CD4-positive, alpha-beta memory T cell (primary cell): Measurements from ENCODE around the gene PNPO. TPM values are rescaled to one million over a fixed set of nuclear protein-coding genes. Genes with fewer than 3 reads are reported as not detected.
A peak's percentile ranks its signal among the peaks of the same experiment; 100 is the strongest.

Source experiments
- CTCF ChIA-PET: fragments of 350-600 bp; sonication (Branson Sonifier 250); formaldehyde crosslinking; loops from one replicate; lab custom pipeline; 2021; ENCODE audit warnings: inconsistent platforms; ENCODE audit not compliant: partially characterized antibody; lab: Charles Lee
- POLR2A ChIA-PET: fragments of 350-600 bp; sonication (Branson Sonifier 250); formaldehyde crosslinking; loops from one replicate; lab custom pipeline; 2021; ENCODE audit not compliant: partially characterized antibody; lab: Charles Lee
- DNase-seq, 5 donors: peaks; one replicate each; pipeline versions ENCODE4 v3.0.0 to v3.0.0-alpha.2; 2020 to 2022; ENCODE audit warnings: mixed read lengths in 1 of 5
- H3K27ac ChIP-seq: one replicate; pipeline ENCODE4 v1.7.0; 2013; ENCODE audit warnings: low read depth, low read length
- H3K27me3 ChIP-seq: 2 replicates; pipeline ENCODE4 v1.7.0; 2013; ENCODE audit warnings: mild to moderate bottlenecking, low read length, moderate library complexity; ENCODE audit not compliant: insufficient read depth
- H3K36me3 ChIP-seq: 2 replicates; pipeline ENCODE4 v1.7.0; 2013; ENCODE audit warnings: mild to moderate bottlenecking, low read length, moderate library complexity; ENCODE audit not compliant: insufficient read depth
- H3K4me1 ChIP-seq: 2 replicates; pipeline ENCODE4 v1.7.0; 2013; ENCODE audit warnings: mild to moderate bottlenecking, low read length, moderate library complexity; ENCODE audit not compliant: insufficient read depth
- H3K4me3 ChIP-seq, 2 donors: one replicate each; pipeline ENCODE4 v1.7.0; 2013; ENCODE audit warnings: low read length in 2 of 2, mild to moderate bottlenecking in 1 of 2
- H3K9me3 ChIP-seq, 2 donors: one replicate each; pipeline ENCODE4 v1.7.0; 2013; ENCODE audit warnings: low read length in 2 of 2, control low read depth in 1 of 2; ENCODE audit not compliant: control insufficient read depth in 1 of 2
- H3K27ac Mint-ChIP-seq, 7 donors: one replicate each; pipeline ENCODE4 v1.8.0; 2020 to 2021; ENCODE audit warnings: mixed read lengths in 7 of 7, mild to moderate bottlenecking in 6 of 7, inconsistent platforms in 3 of 7, moderate library complexity in 3 of 7
- H3K27me3 Mint-ChIP-seq, 2 donors: one replicate each; pipeline ENCODE4 v1.8.0; 2020 to 2021; ENCODE audit warnings: mixed read lengths in 2 of 2
- H3K36me3 Mint-ChIP-seq, 2 donors: one replicate each; pipeline ENCODE4 v1.8.0; 2020 to 2021; ENCODE audit warnings: mixed read lengths in 2 of 2, inconsistent platforms in 1 of 2, mild to moderate bottlenecking in 1 of 2
- H3K4me1 Mint-ChIP-seq, 4 donors: one replicate each; pipeline ENCODE4 v1.8.0; 2020 to 2021; ENCODE audit warnings: mixed read lengths in 4 of 4, mild to moderate bottlenecking in 1 of 4
- H3K4me3 Mint-ChIP-seq, 8 donors: one replicate each; pipeline ENCODE4 v1.8.0; 2020 to 2021; ENCODE audit warnings: mixed read lengths in 8 of 8, mild to moderate bottlenecking in 7 of 8, moderate library complexity in 6 of 8, inconsistent platforms in 3 of 8
- H3K9me3 Mint-ChIP-seq, 8 donors: one replicate each; pipeline ENCODE4 v1.8.0; 2020 to 2021; ENCODE audit warnings: mixed read lengths in 8 of 8, mild to moderate bottlenecking in 5 of 8, inconsistent platforms in 3 of 8, moderate library complexity in 1 of 8
- intact Hi-C: fragments of 100-400 bp; cut with micrococcal nuclease; formaldehyde crosslinking; loops from one replicate; pipeline ENCODE4 v1.15.1; 2023
- polyA plus RNA-seq, 2 donors: library from polyadenylated mRNA; unstranded; fragments of 300-500 nt; fragmentation: Illumina TruSeq; gene quantifications; one replicate each; pipeline ENCODE4 v1.2.3, GENCODE V29; 2021
- total RNA-seq, 2 experiments: library from RNA; stranded (reverse); gene quantifications; one replicate each; pipeline ENCODE4 v1.2.3, GENCODE V29; 2021

Gene PNPO
- total and polyA plus RNA-seq, 4 experiments from 2014 or later: 12.1 to 23.4 (median 16.0) TPM

- Histone ChIP-seq H3K9me3 (no peaks in the 10 kb centered on the region), H3K27me3 (no peaks in the 10 kb centered on the region), H3K36me3 (peaks cover 5% of the 10 kb centered on the region), H3K27ac (no peak overlapping the region), H3K4me1 (no peaks in the 10 kb centered on the region), H3K4me3 (no peak overlapping the region)
- peaks cover 29 to 33% of the 10 kb centered on the region in 2 donors for H3K36me3 Mint-ChIP-seq
- intact Hi-C loops: no loop called here
- ChIA-PET CTCF (interaction anchor here (1.1 to 2.6 kb wide), 2 partner anchors 41 to 67 kb away, joined by 3 to 6 read pairs; partner anchors contain the start of gene SCRN2), POLR2A (interaction anchor here (2.1 kb wide), 1 partner anchor 13 kb away, joined by 9 read pairs; the partner anchor contains the start of gene SP2)
- H3K4me1 Mint-ChIP-seq: peaks cover 31 to 38% (median 36%) of the 10 kb centered on the region in 4 donors
- peak overlapping the region in 2 of 7 donors; percentile 15 to 47 for H3K27ac Mint-ChIP-seq
- no peaks in the 10 kb centered on the region for H3K27me3 Mint-ChIP-seq
- no peak overlapping the region for H3K4me3 Mint-ChIP-seq
- H3K9me3 Mint-ChIP-seq: no peaks in the 10 kb centered on the region
- no peak for DNase-seq
Observed at GRCh38 chr17:47907932-47908562, 33.3 kb upstream of the PNPO start.

- Mint-ChIP-seq H3K4me3 (no peak overlapping the region), H3K27me3 (no peaks in the 10 kb centered on the region), H3K36me3 (peaks cover 29 to 45% of the 10 kb centered on the region in 2 donors), H3K9me3 (no peaks in the 10 kb centered on the region), H3K27ac (peak overlapping the region in 4 of 7 donors; percentile 3 to 74 (median 51)), H3K4me1 (peaks cover 15 to 27% (median 20%) of the 10 kb centered on the region in 4 donors)
- Histone ChIP-seq H3K27me3 (no peaks in the 10 kb centered on the region), H3K36me3 (peaks cover 20% of the 10 kb centered on the region), H3K4me1 (peaks cover 7% of the 10 kb centered on the region), H3K9me3 (no peaks in the 10 kb centered on the region), H3K27ac (no peak overlapping the region), H3K4me3 (no peak overlapping the region)
- no peak for DNase-seq
- intact Hi-C loops: no loop called here
- ChIA-PET POLR2A (no interaction called here), CTCF (no interaction called here)
Observed at GRCh38 chr17:47913050-47913449, 28.3 kb upstream of the PNPO start.

- Mint-ChIP-seq H3K9me3 (no peaks in the 10 kb centered on the region), H3K4me1 (peaks cover 14 to 34% (median 17%) of the 10 kb centered on the region in 4 donors), H3K36me3 (peaks cover 24 to 39% of the 10 kb centered on the region in 2 donors), H3K4me3 (no peak overlapping the region), H3K27ac (peak overlapping the region; percentile 4 to 85 (median 62)), H3K27me3 (no peaks in the 10 kb centered on the region)
- Histone ChIP-seq H3K36me3 (peaks cover 20% of the 10 kb centered on the region), H3K9me3 (no peaks in the 10 kb centered on the region), H3K27me3 (no peaks in the 10 kb centered on the region), H3K27ac (no peak overlapping the region), H3K4me1 (peaks cover 12% of the 10 kb centered on the region), H3K4me3 (no peak overlapping the region)
- CTCF ChIA-PET: interaction anchor here (0.6 to 1.2 kb wide), 2 partner anchors 24 to 72 kb away, joined by 3 read pairs; no protein-coding TSS in a partner anchor
- POLR2A ChIA-PET: interaction anchor here (0.9 kb wide), 1 partner anchor 9 kb away, joined by 3 read pairs; no protein-coding TSS in a partner anchor
- intact Hi-C loops: no loop called here
- DNase-seq: no peak
Observed at GRCh38 chr17:47914306-47914948, 26.9 kb upstream of the PNPO start.

GRCh38 chr17:47915776-47916398 lies 25.5 kb upstream of the PNPO start:
- intact Hi-C loops: no loop called here
- no peak for DNase-seq
- Mint-ChIP-seq H3K27ac (peak overlapping the region in 5 of 7 donors; percentile 22 to 75 (median 23)), H3K27me3 (no peaks in the 10 kb centered on the region), H3K36me3 (peaks cover 29 to 38% of the 10 kb centered on the region in 2 donors), H3K4me3 (no peak overlapping the region), H3K4me1 (peaks cover 14 to 30% (median 17%) of the 10 kb centered on the region in 4 donors), H3K9me3 (no peaks in the 10 kb centered on the region)
- Histone ChIP-seq H3K4me1 (peaks cover 12% of the 10 kb centered on the region), H3K4me3 (no peak overlapping the region), H3K36me3 (peaks cover 20% of the 10 kb centered on the region), H3K27me3 (no peaks in the 10 kb centered on the region), H3K27ac (no peak overlapping the region), H3K9me3 (no peaks in the 10 kb centered on the region)
- CTCF ChIA-PET: no interaction called here
- POLR2A ChIA-PET: no interaction called here

GRCh38 chr17:47916489-47917208 lies 24.7 kb upstream of the PNPO start:
- intact Hi-C loops: no loop called here
- H3K4me1 ChIP-seq: peaks cover 12% of the 10 kb centered on the region
- H3K27me3 ChIP-seq: no peaks in the 10 kb centered on the region
- CTCF ChIA-PET: interaction anchor here (0.7 kb wide), 1 partner anchor 32 kb away, joined by 3 read pairs; no protein-coding TSS in a partner anchor
- DNase-seq: no peak
- peaks cover 15 to 30% (median 17%) of the 10 kb centered on the region in 4 donors for H3K4me1 Mint-ChIP-seq
- peaks cover 20% of the 10 kb centered on the region for H3K36me3 ChIP-seq
- POLR2A ChIA-PET: no interaction called here
- peaks cover 31 to 41% of the 10 kb centered on the region in 2 donors for H3K36me3 Mint-ChIP-seq
- H3K27me3 Mint-ChIP-seq: no peaks in the 10 kb centered on the region
- H3K27ac Mint-ChIP-seq: peak overlapping the region in 6 of 7 donors; percentile 48 to 91 (median 62)
- no peak overlapping the region for H3K27ac ChIP-seq
- H3K4me3 ChIP-seq: no peak overlapping the region
- H3K9me3 Mint-ChIP-seq: no peaks in the 10 kb centered on the region
- no peak overlapping the region for H3K4me3 Mint-ChIP-seq
- H3K9me3 ChIP-seq: no peaks in the 10 kb centered on the region

- Histone ChIP-seq H3K27ac (no peak overlapping the region), H3K9me3 (no peaks in the 10 kb centered on the region), H3K4me3 (no peak overlapping the region), H3K27me3 (no peaks in the 10 kb centered on the region), H3K36me3 (peaks cover 20% of the 10 kb centered on the region), H3K4me1 (peaks cover 12% of the 10 kb centered on the region)
- H3K4me3 Mint-ChIP-seq: peak overlapping the region in 1 of 8 donors; percentile 20
- CTCF ChIA-PET: interaction anchor here (0.7 kb wide), 1 partner anchor 31 kb away, joined by 3 read pairs; no protein-coding TSS in a partner anchor
- no peaks in the 10 kb centered on the region for H3K27me3 Mint-ChIP-seq
- intact Hi-C loops: no loop called here
- DNase-seq: no peak
- H3K27ac Mint-ChIP-seq: peak overlapping the region in 3 of 7 donors; percentile 46 to 91 (median 59)
- peaks cover 36 to 46% of the 10 kb centered on the region in 2 donors for H3K36me3 Mint-ChIP-seq
- H3K9me3 Mint-ChIP-seq: peaks cover 0 to 1% (median 0%) of the 10 kb centered on the region in 8 donors
- POLR2A ChIA-PET: no interaction called here
- peaks cover 12 to 28% (median 16%) of the 10 kb centered on the region in 4 donors for H3K4me1 Mint-ChIP-seq
Observed at GRCh38 chr17:47917581-47917980, 23.8 kb upstream of the PNPO start.
